Vagina (tissue), 2 donors: Measurements from ENCODE around the gene SCD5. TPM values are rescaled to one million over a fixed set of nuclear protein-coding genes. Genes with fewer than 3 reads are reported as not detected.

Experiments used
- DNase-seq, 2 donors: peaks; one replicate each; pipeline ENCODE4 v3.0.0-alpha.2; 2017; ENCODE audit errors: extremely low spot score in 2 of 2
- H3K27ac ChIP-seq: fragments of 200-600 bp; sonication (generic); one replicate; pipeline ENCODE4 v1.5.1; 2019
- H3K27me3 ChIP-seq: fragments of 200-600 bp; sonication (generic); one replicate; pipeline ENCODE4 v1.5.1; 2019
- H3K36me3 ChIP-seq, 2 donors: fragments of 200-600 bp; sonication (generic); one replicate each; pipeline ENCODE4 v1.5.1; 2017 to 2019
- H3K4me1 ChIP-seq: fragments of 200-600 bp; sonication (generic); one replicate; pipeline ENCODE4 v1.5.1; 2019
- H3K4me3 ChIP-seq, 2 donors: fragments of 200-600 bp; sonication (generic); 1 replicate in 1 of 2; 2 replicates in 1 of 2; pipeline ENCODE4 v1.5.1; 2016 to 2019
- H3K9me3 ChIP-seq: fragments of 200-600 bp; sonication (generic); one replicate; pipeline ENCODE4 v1.5.1; 2019
- POLR2A ChIP-seq, 2 donors: fragments of 450-650 bp; IDR thresholded peaks; one replicate each; pipeline ENCODE4 v1.6.1; 2017; ENCODE audit warnings: antibody characterized with exemption in 2 of 2, mild to moderate bottlenecking in 2 of 2, moderate library complexity in 2 of 2
- POLR2AphosphoS5 ChIP-seq, 2 donors: sonication (generic); formaldehyde crosslinking; IDR thresholded peaks; one replicate each; pipeline ENCODE4 v1.9.0; 2017; ENCODE audit warnings: antibody characterized with exemption in 2 of 2, mild to moderate bottlenecking in 2 of 2, low read depth in 1 of 2; ENCODE audit not compliant: insufficient read depth in 1 of 2
- intact Hi-C: fragments of 100-400 bp; cut with DNase I; formaldehyde crosslinking; loops from one replicate; pipeline ENCODE4 v1.15.1; 2023
- total RNA-seq: library from RNA; depleted of rRNA; stranded (reverse); fragments of >200 nt; gene quantifications from one replicate; pipeline ENCODE4 v1.2.3, GENCODE V29; 2016
- TF ChIP-seq, protein P1 (sequence below), 3 experiments: fragments of 450-650 bp in 2 of 3; fragments of 200-600 bp in 1 of 3; sonication (generic) in 1 of 3; IDR thresholded peaks; one replicate each; pipeline ENCODE4 v1.5.1; 2017 to 2019; ENCODE audit warnings: antibody characterized with exemption in 3 of 3, mild to moderate bottlenecking in 2 of 3, moderate library complexity in 2 of 3

SCD5 gene
- total RNA-seq, 1 donor from 2014 or later = 16.9 TPM

DNA sequence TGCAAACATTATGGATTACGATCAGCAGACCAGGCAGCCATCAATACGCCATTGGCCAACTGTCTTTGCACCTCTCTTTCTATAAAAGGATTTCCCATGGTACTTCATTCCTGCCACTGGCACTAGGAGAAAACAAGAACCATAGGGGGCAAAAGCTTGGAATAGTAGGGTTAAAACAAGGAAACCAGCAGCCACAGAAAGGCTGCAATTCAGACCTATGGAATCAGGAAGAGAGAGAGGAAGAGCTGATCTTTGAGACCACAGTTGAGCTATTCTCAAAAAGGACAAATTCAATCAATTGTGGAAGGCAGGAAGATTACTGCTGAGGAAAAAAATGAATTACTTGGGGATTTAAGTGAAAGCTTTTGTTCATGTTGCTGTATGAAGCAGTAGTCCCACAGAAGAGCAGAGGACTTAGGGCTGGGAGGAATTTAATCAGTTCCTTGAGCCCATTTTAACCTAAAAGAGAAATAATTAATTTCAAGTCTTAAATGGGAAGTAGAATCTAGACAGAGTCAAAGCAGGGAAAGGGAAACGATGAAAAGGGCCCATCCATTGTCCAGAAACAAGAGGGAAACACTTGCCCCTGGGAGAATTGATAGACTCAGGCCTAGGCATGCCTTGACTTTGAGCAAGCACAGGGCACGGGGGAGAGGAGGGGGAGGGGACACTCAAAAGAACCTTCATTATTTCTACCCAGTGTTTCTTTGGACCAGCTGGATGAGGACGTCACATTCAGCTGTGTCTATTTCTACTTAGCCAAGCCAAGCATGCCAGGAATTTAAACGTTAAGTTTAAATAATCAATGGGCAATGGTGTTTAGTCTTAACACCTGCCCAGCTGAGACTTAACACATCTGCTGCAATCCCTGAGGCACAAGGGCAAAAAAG lies 50.7 kb downstream of the SCD5 start:
- no peak for DNase-seq
- Histone ChIP-seq H3K27ac (no peak overlapping the region), H3K9me3 (no peaks in the 10 kb centered on the region), H3K36me3 (no peaks in the 10 kb centered on the region), H3K27me3 (no peaks in the 10 kb centered on the region), H3K4me3 (no peak overlapping the region), H3K4me1 (peaks cover 3% of the 10 kb centered on the region)
- intact Hi-C loops = no loop called here
- TF ChIP-seq, protein P1, sequence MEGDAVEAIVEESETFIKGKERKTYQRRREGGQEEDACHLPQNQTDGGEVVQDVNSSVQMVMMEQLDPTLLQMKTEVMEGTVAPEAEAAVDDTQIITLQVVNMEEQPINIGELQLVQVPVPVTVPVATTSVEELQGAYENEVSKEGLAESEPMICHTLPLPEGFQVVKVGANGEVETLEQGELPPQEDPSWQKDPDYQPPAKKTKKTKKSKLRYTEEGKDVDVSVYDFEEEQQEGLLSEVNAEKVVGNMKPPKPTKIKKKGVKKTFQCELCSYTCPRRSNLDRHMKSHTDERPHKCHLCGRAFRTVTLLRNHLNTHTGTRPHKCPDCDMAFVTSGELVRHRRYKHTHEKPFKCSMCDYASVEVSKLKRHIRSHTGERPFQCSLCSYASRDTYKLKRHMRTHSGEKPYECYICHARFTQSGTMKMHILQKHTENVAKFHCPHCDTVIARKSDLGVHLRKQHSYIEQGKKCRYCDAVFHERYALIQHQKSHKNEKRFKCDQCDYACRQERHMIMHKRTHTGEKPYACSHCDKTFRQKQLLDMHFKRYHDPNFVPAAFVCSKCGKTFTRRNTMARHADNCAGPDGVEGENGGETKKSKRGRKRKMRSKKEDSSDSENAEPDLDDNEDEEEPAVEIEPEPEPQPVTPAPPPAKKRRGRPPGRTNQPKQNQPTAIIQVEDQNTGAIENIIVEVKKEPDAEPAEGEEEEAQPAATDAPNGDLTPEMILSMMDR (IDR thresholded peaks at IDR 0.05) = no peak
- TF ChIP-seq POLR2A (IDR thresholded peaks at IDR 0.05) (no peak), POLR2AphosphoS5 (IDR thresholded peaks at IDR 0.05; ENCODE audit: insufficient read depth in 1 of 2, low read depth in 1 of 2) (no peak)

DNA sequence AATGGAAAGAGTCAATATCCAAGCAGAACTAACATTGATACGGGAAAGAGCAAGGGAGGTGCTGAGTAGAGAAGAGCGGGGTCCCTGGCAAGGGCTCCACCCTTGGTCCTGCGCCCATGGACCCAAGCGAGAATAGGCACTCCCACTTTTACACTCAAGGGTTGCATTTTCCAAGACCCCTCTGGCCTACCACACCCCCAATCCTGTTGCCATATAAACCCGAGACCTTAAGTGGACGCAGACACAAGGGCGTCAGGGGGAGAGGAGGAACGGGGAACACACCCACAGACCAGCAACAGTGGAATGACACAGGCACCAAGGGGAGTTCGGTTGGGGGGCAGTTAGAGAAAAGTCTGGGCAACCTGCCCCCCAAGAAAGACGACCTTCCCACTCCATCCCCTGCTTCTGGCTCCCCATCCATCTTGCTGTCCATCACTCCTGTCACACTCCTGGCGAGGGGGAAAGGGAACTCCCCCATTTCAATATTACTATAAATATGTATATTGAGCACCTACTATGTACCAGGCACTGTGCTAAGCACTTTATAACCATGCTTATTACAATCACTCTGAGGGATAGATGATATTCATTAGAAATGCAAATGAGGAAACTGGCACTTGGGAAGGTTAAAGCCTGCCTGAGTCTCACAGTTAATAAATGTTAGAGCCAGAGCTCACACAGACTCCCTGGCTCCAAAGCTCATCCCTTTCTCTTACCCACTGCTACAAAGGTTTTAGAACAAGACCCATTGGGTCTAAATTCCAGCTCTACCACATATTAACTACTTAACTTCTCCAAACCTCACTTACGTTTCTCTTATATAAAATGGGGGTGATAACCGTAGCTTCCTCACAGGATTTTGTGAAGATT lies 51.7 kb downstream of the SCD5 start:
- DNase-seq = no peak
- Histone ChIP-seq H3K36me3 (no peaks in the 10 kb centered on the region), H3K9me3 (no peaks in the 10 kb centered on the region), H3K27me3 (no peaks in the 10 kb centered on the region), H3K4me3 (no peak overlapping the region), H3K27ac (no peak overlapping the region), H3K4me1 (no peaks in the 10 kb centered on the region)
- intact Hi-C loops = no loop called here
- no peak for TF ChIP-seq POLR2AphosphoS5 (IDR thresholded peaks at IDR 0.05; ENCODE audit: insufficient read depth in 1 of 2, low read depth in 1 of 2)
- TF ChIP-seq, protein P1 (IDR thresholded peaks at IDR 0.05) = no peak
- TF ChIP-seq POLR2A (IDR thresholded peaks at IDR 0.05) = no peak

DNA sequence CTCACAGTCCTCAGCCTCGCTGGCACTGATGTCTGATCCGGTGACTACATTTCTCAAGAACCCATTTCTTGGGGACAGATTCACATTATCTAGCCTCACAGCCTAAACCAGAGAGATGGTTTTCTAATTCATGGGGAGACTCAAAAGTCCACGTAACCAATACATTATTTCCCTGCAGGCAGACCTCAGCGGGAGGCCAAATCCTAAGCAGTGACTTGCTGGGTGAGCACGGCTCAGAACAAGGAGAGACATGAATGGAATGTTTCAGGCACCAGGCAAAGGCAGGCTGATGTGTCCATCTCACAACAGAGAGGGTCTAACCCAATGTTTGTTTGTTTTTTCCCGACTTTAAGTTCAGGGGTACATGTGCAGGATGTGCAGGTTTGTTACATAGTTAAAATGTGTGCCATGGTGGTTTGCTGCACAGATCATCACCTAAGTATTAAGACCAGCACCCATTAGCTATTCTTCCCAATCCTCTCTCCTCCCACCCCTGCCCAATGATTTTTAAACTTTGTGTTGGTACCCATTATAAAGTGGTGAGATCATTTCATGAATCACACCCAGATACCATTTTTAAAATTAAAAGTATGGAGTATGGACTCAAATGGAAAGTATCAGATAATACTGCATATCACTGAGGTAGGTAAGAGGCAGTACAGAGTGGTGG lies 53.3 kb downstream of the SCD5 start:
- H3K4me1 ChIP-seq = no peaks in the 10 kb centered on the region
- TF ChIP-seq, protein P1 (IDR thresholded peaks at IDR 0.05) = no peak
- TF ChIP-seq POLR2AphosphoS5 (IDR thresholded peaks at IDR 0.05; ENCODE audit: insufficient read depth in 1 of 2, low read depth in 1 of 2) (no peak), POLR2A (IDR thresholded peaks at IDR 0.05) (no peak)
- H3K27ac ChIP-seq = no peak overlapping the region
- no peaks in the 10 kb centered on the region for H3K36me3 ChIP-seq
- H3K9me3 ChIP-seq = no peaks in the 10 kb centered on the region
- no peak for DNase-seq
- intact Hi-C loops = no loop called here
- no peak overlapping the region for H3K4me3 ChIP-seq
- no peaks in the 10 kb centered on the region for H3K27me3 ChIP-seq

DNA sequence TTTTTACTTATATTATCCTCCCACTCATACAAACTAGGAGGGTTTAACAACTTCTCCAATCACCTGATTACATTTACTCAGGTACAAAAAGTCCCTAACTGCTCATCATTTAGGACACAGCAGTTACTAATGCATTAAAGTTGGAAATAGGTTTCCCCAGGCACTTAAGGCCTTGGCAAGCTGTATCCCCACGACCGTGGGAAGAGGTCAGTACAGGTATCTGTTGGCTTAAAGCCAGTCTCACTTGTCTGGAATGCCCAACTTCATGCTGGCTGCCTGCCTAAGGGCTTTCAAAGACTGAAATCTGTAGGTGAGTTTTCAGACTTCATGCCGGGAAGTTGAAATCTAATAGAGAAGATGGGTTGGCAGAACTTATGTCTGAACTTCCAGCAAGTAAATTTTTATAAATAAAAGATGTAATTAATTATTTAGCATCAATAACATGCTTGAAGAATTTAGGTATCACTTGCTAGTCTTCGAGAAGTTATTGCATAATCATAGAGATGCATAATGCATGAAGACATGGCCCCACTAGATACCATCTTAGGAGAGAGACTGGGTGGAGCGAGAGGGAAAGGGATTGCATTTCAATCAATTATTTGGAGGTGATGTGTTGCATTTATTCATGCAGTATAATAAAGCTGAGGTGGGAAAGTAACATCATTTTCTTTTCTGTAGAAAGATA lies 54.2 kb downstream of the SCD5 start:
- no peak for TF ChIP-seq POLR2A (IDR thresholded peaks at IDR 0.05)
- TF ChIP-seq, protein P1 (IDR thresholded peaks at IDR 0.05) = no peak
- TF ChIP-seq POLR2AphosphoS5 (IDR thresholded peaks at IDR 0.05; ENCODE audit: insufficient read depth in 1 of 2, low read depth in 1 of 2) = no peak
- intact Hi-C loops = loop anchor here (5.0 kb wide), 1 partner anchor 287 kb away; no protein-coding TSS in a partner anchor
- Histone ChIP-seq H3K36me3 (no peaks in the 10 kb centered on the region), H3K4me3 (no peak overlapping the region), H3K4me1 (no peaks in the 10 kb centered on the region), H3K9me3 (no peaks in the 10 kb centered on the region), H3K27me3 (no peaks in the 10 kb centered on the region), H3K27ac (no peak overlapping the region)
- no peak for DNase-seq
